Testis (tissue), 2 donors: ENCODE measurements around the gene KREMEN2.

Source experiments
- POLR2A ChIP-seq: fragments of 450-650 bp; IDR thresholded peaks from one replicate; pipeline ENCODE4 v1.6.1; 2017; ENCODE audit warnings: antibody characterized with exemption, mild to moderate bottlenecking, moderate library complexity
- TF ChIP-seq, protein P1 (sequence below), 3 experiments: fragments of 450-650 bp in 2 of 3; fragments of 200-600 bp in 1 of 3; sonication (generic) in 1 of 3; IDR thresholded peaks; one replicate each; pipeline ENCODE4 v1.5.1; 2016 to 2019; ENCODE audit warnings: antibody characterized with exemption in 3 of 3, mild to moderate bottlenecking in 2 of 3, moderate library complexity in 1 of 3

DNA sequence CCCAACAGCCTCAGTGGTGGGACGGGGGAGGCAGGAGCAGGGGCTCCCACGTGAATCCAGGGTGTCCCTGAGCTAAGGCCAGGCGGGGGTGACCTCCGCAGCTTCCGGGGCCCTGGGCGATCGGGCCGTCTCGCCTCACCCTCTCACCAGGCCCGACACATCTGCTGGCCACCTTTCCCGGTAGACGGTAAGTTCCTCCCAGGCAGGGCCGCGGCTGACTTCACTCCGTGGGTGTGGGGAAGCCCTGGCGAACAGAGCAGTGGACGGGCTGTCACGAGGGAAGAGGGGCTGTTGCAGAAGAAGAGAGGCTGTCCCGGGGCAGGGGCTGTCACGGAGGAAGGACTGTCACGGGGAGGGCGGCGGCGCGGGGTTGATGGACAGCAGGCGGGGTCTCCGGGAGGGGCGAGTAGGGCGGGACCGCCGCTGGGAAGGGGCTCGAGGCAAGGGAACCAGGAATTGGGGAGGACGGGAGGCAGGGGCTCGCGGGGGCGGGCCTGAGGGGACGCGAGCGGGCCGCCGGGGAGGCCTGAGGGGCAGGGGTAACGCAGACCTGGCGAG lies 15.7 kb downstream of the KREMEN2 start:
- no peak for TF ChIP-seq POLR2A
- TF ChIP-seq, protein P1, sequence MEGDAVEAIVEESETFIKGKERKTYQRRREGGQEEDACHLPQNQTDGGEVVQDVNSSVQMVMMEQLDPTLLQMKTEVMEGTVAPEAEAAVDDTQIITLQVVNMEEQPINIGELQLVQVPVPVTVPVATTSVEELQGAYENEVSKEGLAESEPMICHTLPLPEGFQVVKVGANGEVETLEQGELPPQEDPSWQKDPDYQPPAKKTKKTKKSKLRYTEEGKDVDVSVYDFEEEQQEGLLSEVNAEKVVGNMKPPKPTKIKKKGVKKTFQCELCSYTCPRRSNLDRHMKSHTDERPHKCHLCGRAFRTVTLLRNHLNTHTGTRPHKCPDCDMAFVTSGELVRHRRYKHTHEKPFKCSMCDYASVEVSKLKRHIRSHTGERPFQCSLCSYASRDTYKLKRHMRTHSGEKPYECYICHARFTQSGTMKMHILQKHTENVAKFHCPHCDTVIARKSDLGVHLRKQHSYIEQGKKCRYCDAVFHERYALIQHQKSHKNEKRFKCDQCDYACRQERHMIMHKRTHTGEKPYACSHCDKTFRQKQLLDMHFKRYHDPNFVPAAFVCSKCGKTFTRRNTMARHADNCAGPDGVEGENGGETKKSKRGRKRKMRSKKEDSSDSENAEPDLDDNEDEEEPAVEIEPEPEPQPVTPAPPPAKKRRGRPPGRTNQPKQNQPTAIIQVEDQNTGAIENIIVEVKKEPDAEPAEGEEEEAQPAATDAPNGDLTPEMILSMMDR (IDR thresholded peaks at IDR 0.05) = no peak
